ENCODE measurements around the gene GPR156. TPM values are rescaled to one million over a fixed set of nuclear protein-coding genes. Genes with fewer than 3 reads are reported as not detected.
A peak's percentile ranks its signal among the peaks of the same experiment; 100 is the strongest.

Gene GPR156
- total RNA-seq, 2 donors from 2014 or later = 1.1 to 1.2 TPM

GRCh38 chr3:120285508-120285841 is 453 bp upstream of the GPR156 start:
- Histone ChIP-seq H3K27ac (ENCODE audit: low read depth, low read length) (no peak overlapping the region), H3K9ac (ENCODE audit: extremely low read depth, low read length, poor library complexity, severe bottlenecking) (no peak overlapping the region), H3K4me1 (ENCODE audit: control insufficient read depth, insufficient read depth, low read length) (no peaks in the 10 kb centered on the region), H3K27me3 (ENCODE audit: control insufficient read depth, insufficient read depth, low read length, poor library complexity, severe bottlenecking) (peaks cover 29% of the 10 kb centered on the region), H3K9me3 (ENCODE audit: control insufficient read depth, low read length) (no peaks in the 10 kb centered on the region), H3K4me3 (ENCODE audit: low read length) (no peak overlapping the region), H3K36me3 (ENCODE audit: control insufficient read depth, insufficient read depth, low read length) (no peaks in the 10 kb centered on the region)
- Mint-ChIP-seq H3K27ac (no peak overlapping the region), H3K4me1 (peaks cover 5% of the 10 kb centered on the region), H3K9me3 (peaks cover 3% of the 10 kb centered on the region), H3K4me3 (peak overlapping the region; percentile 58), H3K27me3 (ENCODE audit: insufficient read depth) (peaks cover 56% of the 10 kb centered on the region), H3K36me3 (ENCODE audit: low read depth) (no peaks in the 10 kb centered on the region)
- no peak for DNase-seq
- no peak for TF ChIP-seq CTCF (conservative IDR thresholded peaks at IDR 0.05)
- 67 to 74% methylated on average over 9 to 15 of the region's 15 CpGs for WGBS, 2 experiments (ENCODE audit: insufficient coverage in 1 of 2, insufficient read length in 1 of 2)

GRCh38 chr3:120281261-120281660 is 3.8 kb downstream of the GPR156 start:
- peaks cover 5% of the 10 kb centered on the region for H3K4me1 Mint-ChIP-seq
- 91 to 96% methylated on average over 3 of the region's 3 CpGs for WGBS, 2 experiments (ENCODE audit: insufficient coverage in 1 of 2, insufficient read length in 1 of 2)

GRCh38 chr3:120280566-120280965 is 4.5 kb downstream of the GPR156 start:
- TF ChIP-seq CTCF (conservative IDR thresholded peaks at IDR 0.05) = no peak
- Histone ChIP-seq H3K36me3 (ENCODE audit: control insufficient read depth, insufficient read depth, low read length) (no peaks in the 10 kb centered on the region), H3K4me3 (ENCODE audit: low read length) (no peak overlapping the region), H3K27ac (ENCODE audit: low read depth, low read length) (peak overlapping the region; percentile 36), H3K9me3 (ENCODE audit: control insufficient read depth, low read length) (no peaks in the 10 kb centered on the region), H3K4me1 (ENCODE audit: control insufficient read depth, insufficient read depth, low read length) (no peaks in the 10 kb centered on the region), H3K9ac (ENCODE audit: extremely low read depth, low read length, poor library complexity, severe bottlenecking) (no peak overlapping the region), H3K27me3 (ENCODE audit: control insufficient read depth, insufficient read depth, low read length, poor library complexity, severe bottlenecking) (peaks cover 20% of the 10 kb centered on the region)
- Mint-ChIP-seq H3K27me3 (ENCODE audit: insufficient read depth) (peaks cover 36% of the 10 kb centered on the region), H3K4me1 (peaks cover 5% of the 10 kb centered on the region), H3K27ac (no peak overlapping the region), H3K4me3 (no peak overlapping the region), H3K36me3 (ENCODE audit: low read depth) (no peaks in the 10 kb centered on the region), H3K9me3 (no peaks in the 10 kb centered on the region)
- 90 to 100% methylated on average over 1 to 3 of the region's 3 CpGs for WGBS, 2 experiments (ENCODE audit: insufficient coverage in 1 of 2, insufficient read length in 1 of 2)
- no peak for DNase-seq

More at GRCh38 chr3:120281261-120281660, 3.8 kb downstream of the GPR156 start:
- Histone ChIP-seq H3K4me1 (ENCODE audit: control insufficient read depth, insufficient read depth, low read length) (no peaks in the 10 kb centered on the region), H3K4me3 (ENCODE audit: low read length) (no peak overlapping the region), H3K27me3 (ENCODE audit: control insufficient read depth, insufficient read depth, low read length, poor library complexity, severe bottlenecking) (peaks cover 27% of the 10 kb centered on the region), H3K36me3 (ENCODE audit: control insufficient read depth, insufficient read depth, low read length) (no peaks in the 10 kb centered on the region), H3K9ac (ENCODE audit: extremely low read depth, low read length, poor library complexity, severe bottlenecking) (no peak overlapping the region), H3K27ac (ENCODE audit: low read depth, low read length) (no peak overlapping the region), H3K9me3 (ENCODE audit: control insufficient read depth, low read length) (no peaks in the 10 kb centered on the region)
- Mint-ChIP-seq H3K27me3 (ENCODE audit: insufficient read depth) (peaks cover 42% of the 10 kb centered on the region), H3K36me3 (ENCODE audit: low read depth) (no peaks in the 10 kb centered on the region), H3K4me3 (no peak overlapping the region), H3K9me3 (no peaks in the 10 kb centered on the region), H3K27ac (no peak overlapping the region)
- no peak for TF ChIP-seq CTCF (conservative IDR thresholded peaks at IDR 0.05)
- DNase-seq = no peak

Measured in endodermal cell (in vitro differentiated cells).